T-cell (primary cell): ENCODE results near the gene KIF20B. TPM values are rescaled to one million over a fixed set of nuclear protein-coding genes. Genes with fewer than 3 reads are reported as not detected.

ENCODE experiments used
- ATAC-seq, 4 experiments: fragments of 200-7000 bp in 3 of 4; fragments of 150-1000 bp in 1 of 4; cut with Tn5 transposase; replicated peaks in 1 of 4; 1 replicate in 3 of 4; 2 replicates in 1 of 4; pipeline ENCODE4 v1.10.0; 2021; ENCODE audit warnings: moderate library complexity in 3 of 4, mild to moderate bottlenecking in 2 of 4, moderate number of reproducible peaks in 1 of 4
- CTCF ChIA-PET, 2 donors: fragments of 300-600 bp; sonication (Branson Sonifier 250); formaldehyde crosslinking; loops; one replicate each; lab custom pipeline; 2022; ENCODE audit warnings: antibody characterized with exemption in 2 of 2; lab: Charles Lee
- POLR2A ChIA-PET, 2 donors: fragments of 300-600 bp; sonication (Branson Sonifier 250); formaldehyde crosslinking; loops; one replicate each; lab custom pipeline; 2022; ENCODE audit warnings: antibody characterized with exemption in 2 of 2; lab: Charles Lee
- DNase-seq, 35 experiments: peaks; one replicate each; pipeline versions ENCODE4 v3.0.0 to v3.0.0-alpha.2; 2013 to 2023
- H3K27ac ChIP-seq: one replicate; pipeline ENCODE4 v1.5.1; 2013; ENCODE audit warnings: low read length
- H3K27me3 ChIP-seq, 2 experiments: replicated peaks in 1 of 2; 1 replicate in 1 of 2; 2 replicates in 1 of 2; pipeline versions ENCODE4 v1.6.1 to v1.7.0; 2013; ENCODE audit warnings: low read length in 1 of 2, mixed read lengths in 1 of 2; ENCODE audit not compliant: control insufficient read depth in 2 of 2, insufficient read depth in 2 of 2; ENCODE audit errors: extremely low read depth in 1 of 2
- H3K36me3 ChIP-seq, 2 donors: 1 replicate in 1 of 2; 2 replicates in 1 of 2; pipeline versions ENCODE4 v1.6.1 to v1.7.0; 2013; ENCODE audit warnings: low read length in 1 of 2; ENCODE audit not compliant: control insufficient read depth in 2 of 2, insufficient read depth in 1 of 2; ENCODE audit errors: extremely low read depth in 1 of 2
- H3K4me1 ChIP-seq, 2 experiments: 1 replicate in 1 of 2; 2 replicates in 1 of 2; pipeline versions ENCODE4 v1.6.1 to v1.7.0; 2013; ENCODE audit warnings: low read length in 2 of 2, mixed read lengths in 1 of 2; ENCODE audit not compliant: insufficient read depth in 2 of 2, control insufficient read depth in 1 of 2; ENCODE audit errors: extremely low read depth in 1 of 2
- H3K4me3 ChIP-seq, 2 donors: 1 replicate in 1 of 2; 2 replicates in 1 of 2; pipeline versions ENCODE4 v1.5.1 to v1.7.0; 2013; ENCODE audit warnings: mild to moderate bottlenecking in 2 of 2, low read length in 1 of 2, moderate library complexity in 1 of 2; ENCODE audit not compliant: control insufficient read depth in 1 of 2; ENCODE audit errors: extremely low read depth in 1 of 2
- H3K9me3 ChIP-seq: 2 replicates; pipeline ENCODE4 v1.7.0; 2013
- H3K27ac Mint-ChIP-seq, 2 donors: one replicate each; pipeline ENCODE4 v1.8.0; 2020 to 2021; ENCODE audit warnings: mild to moderate bottlenecking in 2 of 2, mixed read lengths in 2 of 2
- H3K27me3 Mint-ChIP-seq, 2 donors: one replicate each; pipeline ENCODE4 v1.8.0; 2021 to 2022; ENCODE audit warnings: mixed read lengths in 2 of 2
- H3K36me3 Mint-ChIP-seq: one replicate; pipeline ENCODE4 v1.8.0; 2021; ENCODE audit warnings: mixed read lengths
- H3K4me1 Mint-ChIP-seq, 3 donors: one replicate each; pipeline ENCODE4 v1.8.0; 2020 to 2022; ENCODE audit warnings: mixed read lengths in 3 of 3, mild to moderate bottlenecking in 1 of 3
- H3K4me3 Mint-ChIP-seq, 3 donors: one replicate each; pipeline ENCODE4 v1.8.0; 2020 to 2022; ENCODE audit warnings: mild to moderate bottlenecking in 3 of 3, mixed read lengths in 3 of 3, moderate library complexity in 3 of 3
- H3K9me3 Mint-ChIP-seq, 3 donors: one replicate each; pipeline ENCODE4 v1.8.0; 2020 to 2022; ENCODE audit warnings: mixed read lengths in 3 of 3
- WGBS: methylation state at CpG from one replicate; pipeline ENCODE4 v1.1.5; 2013; ENCODE audit warnings: missing lambda C conversion rate; ENCODE audit not compliant: insufficient coverage; 5-methylcytosine and 5-hydroxymethylcytosine counted together
- total RNA-seq, 35 experiments: library from RNA in 6 of 35; stranded (reverse) in 6 of 35; fragments of 120-200 nt in 1 of 35; gene quantifications; one replicate each; pipeline versions ENCODE4 v1.2.1 to v1.2.4 and lab custom pipeline; 2013 to 2026

KIF20B gene
- total RNA-seq, 5 donors from 2014 or later (not counting 1 experiment from before 2014, with no cell fraction given): 17.6 to 21.5 (median 20.1) TPM

DNA sequence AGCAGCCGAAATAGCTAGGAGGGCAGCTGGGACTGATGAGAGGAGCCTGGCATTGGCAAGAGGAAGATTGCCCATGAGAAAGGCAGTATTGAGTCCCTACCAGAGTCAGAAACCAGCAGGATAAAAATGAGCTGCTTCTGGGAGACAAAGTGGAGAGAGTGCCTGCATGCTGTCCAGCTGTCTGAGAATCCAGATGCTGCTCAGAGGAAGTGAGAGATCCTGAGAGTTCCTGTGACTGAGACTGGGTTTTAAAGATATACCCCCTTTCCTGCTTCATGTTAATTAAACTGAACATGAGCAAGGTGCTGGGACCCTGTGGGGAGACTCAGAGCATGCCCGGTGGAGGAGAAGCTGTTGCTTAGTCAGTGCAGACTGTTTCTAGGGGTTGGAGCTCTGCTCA lies 107.5 kb downstream of the KIF20B start:
- ATAC-seq (no peak), DNase-seq (no peak)
- Mint-ChIP-seq H3K4me3 (no peak overlapping the region), H3K9me3 (no peaks in the 10 kb centered on the region), H3K36me3 (no peaks in the 10 kb centered on the region), H3K4me1 (peaks cover 0 to 5% (median 4%) of the 10 kb centered on the region in 3 donors), H3K27ac (no peak overlapping the region), H3K27me3 (peaks cover 0 to 2% of the 10 kb centered on the region in 2 donors)
- Histone ChIP-seq H3K4me3 (no peak overlapping the region), H3K36me3 (no peaks in the 10 kb centered on the region), H3K4me1 (no peaks in the 10 kb centered on the region), H3K9me3 (no peaks in the 10 kb centered on the region), H3K27ac (no peak overlapping the region), H3K27me3 (no peaks in the 10 kb centered on the region)
- ChIA-PET CTCF (interaction anchor here (0.5 to 1.1 kb wide), 2 partner anchors 14 to 27 kb away, joined by 3 read pairs; no protein-coding TSS in a partner anchor), POLR2A (no interaction called here)
- 93% methylated on average over 1 of the region's 2 CpGs for WGBS

DNA sequence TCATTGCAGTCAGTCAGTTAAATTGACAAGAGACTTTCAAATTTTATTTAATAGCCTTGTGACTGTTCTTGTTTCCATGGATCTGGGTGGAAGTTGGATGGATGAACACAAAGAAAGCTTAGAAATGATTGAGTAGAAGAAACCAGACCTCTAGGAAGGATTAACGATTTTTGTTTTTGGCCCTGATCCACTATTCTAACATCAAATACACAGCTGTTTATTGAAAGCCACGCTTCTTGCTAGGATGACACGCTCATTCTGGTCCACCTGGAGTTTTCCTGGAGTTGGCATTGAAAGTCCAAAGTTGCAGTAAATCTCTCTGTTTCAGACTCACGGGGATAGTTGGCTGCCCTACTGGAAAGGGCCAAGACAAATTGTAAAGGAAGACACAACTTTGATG lies 108.4 kb downstream of the KIF20B start:
- H3K4me1 ChIP-seq: no peaks in the 10 kb centered on the region
- H3K27ac ChIP-seq: no peak overlapping the region
- Mint-ChIP-seq H3K36me3 (no peaks in the 10 kb centered on the region), H3K27me3 (peaks cover 0 to 2% of the 10 kb centered on the region in 2 donors), H3K27ac (no peak overlapping the region), H3K4me3 (no peak overlapping the region), H3K4me1 (peaks cover 0 to 5% (median 4%) of the 10 kb centered on the region in 3 donors), H3K9me3 (no peaks in the 10 kb centered on the region)
- no peaks in the 10 kb centered on the region for H3K27me3 ChIP-seq
- ATAC-seq (no peak), DNase-seq (no peak)
- no peaks in the 10 kb centered on the region for H3K9me3 ChIP-seq
- 82% methylated on average over 3 of the region's 4 CpGs for WGBS
- H3K36me3 ChIP-seq: no peaks in the 10 kb centered on the region
- CTCF ChIA-PET: interaction anchor here in 1 of 2 donors (0.6 kb wide), 1 partner anchor 252 kb away, joined by 3 read pairs; no protein-coding TSS in a partner anchor
- no peak overlapping the region for H3K4me3 ChIP-seq
- POLR2A ChIA-PET: interaction anchor here in 1 of 2 donors (0.6 kb wide), 1 partner anchor 41 kb away, joined by 3 read pairs; no protein-coding TSS in a partner anchor

DNA sequence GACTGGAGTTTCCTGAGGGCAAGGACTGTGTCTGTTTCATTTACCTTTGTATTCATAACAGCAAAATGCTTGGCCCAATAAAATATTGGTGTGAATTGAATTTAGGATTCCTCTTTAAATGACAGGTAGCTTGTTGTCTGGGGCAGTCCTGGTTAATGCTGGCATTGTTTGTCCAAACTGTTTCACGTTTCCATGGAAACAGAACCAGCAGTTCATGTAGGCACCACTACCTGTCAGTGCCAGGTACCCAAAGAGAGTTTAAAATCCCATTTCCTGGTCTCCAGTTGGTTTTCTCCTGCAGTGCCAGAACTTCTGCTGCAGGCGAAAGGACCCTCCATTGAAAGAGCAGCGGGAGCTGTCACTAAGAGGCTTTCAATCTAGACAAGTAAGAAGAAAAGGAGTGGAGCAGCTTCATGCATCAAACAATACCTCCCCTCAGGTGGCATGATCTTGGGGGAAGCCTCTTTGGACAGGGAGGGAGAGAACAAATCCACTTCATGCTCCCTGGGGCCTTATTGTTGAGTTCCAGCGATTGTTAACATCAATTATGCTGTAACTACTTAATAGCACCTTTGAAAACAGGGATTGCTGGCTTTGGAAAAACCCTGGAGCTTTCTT lies 109.6 kb downstream of the KIF20B start:
- Histone ChIP-seq H3K4me1 (no peaks in the 10 kb centered on the region), H3K27ac (no peak overlapping the region), H3K9me3 (no peaks in the 10 kb centered on the region), H3K36me3 (no peaks in the 10 kb centered on the region), H3K4me3 (no peak overlapping the region), H3K27me3 (no peaks in the 10 kb centered on the region)
- no peaks in the 10 kb centered on the region for H3K36me3 Mint-ChIP-seq
- ChIA-PET CTCF (no interaction called here), POLR2A (no interaction called here)
- ATAC-seq: no peak
- H3K27me3 Mint-ChIP-seq: peaks cover 0 to 2% of the 10 kb centered on the region in 2 donors
- H3K27ac Mint-ChIP-seq: no peak overlapping the region
- no peaks in the 10 kb centered on the region for H3K4me1 Mint-ChIP-seq
- no peak overlapping the region for H3K4me3 Mint-ChIP-seq
- WGBS: 80% methylated on average over 1 of the region's 4 CpGs
- no peaks in the 10 kb centered on the region for H3K9me3 Mint-ChIP-seq
- no peak for DNase-seq

DNA sequence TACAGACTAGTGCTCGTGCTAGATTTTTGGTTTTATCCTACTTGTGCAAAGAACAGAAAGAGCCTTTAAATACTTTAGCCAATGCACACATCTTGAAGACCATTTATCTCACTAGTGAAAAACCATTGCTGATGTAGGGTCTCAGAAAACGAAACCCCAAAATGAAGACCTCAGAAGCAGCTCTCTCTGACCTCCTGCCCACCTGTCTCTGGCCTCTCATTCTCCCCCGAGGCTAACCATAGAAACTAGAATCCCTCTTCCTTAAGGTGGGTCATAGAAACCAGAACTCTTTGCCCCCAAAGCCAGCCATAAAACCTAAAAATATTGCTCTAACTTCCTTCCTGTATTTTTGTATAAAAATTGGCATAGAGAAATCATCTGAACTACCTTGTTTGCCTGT lies 112.2 kb downstream of the KIF20B start:
- no peaks in the 10 kb centered on the region for H3K36me3 Mint-ChIP-seq
- no peak overlapping the region for H3K4me3 Mint-ChIP-seq
- H3K4me3 ChIP-seq: no peak overlapping the region
- DNase-seq: no peak
- no peaks in the 10 kb centered on the region for H3K36me3 ChIP-seq
- no peaks in the 10 kb centered on the region for H3K9me3 ChIP-seq
- H3K27ac ChIP-seq: no peak overlapping the region
- H3K27me3 ChIP-seq: peaks cover 0 to 1% of the 10 kb centered on the region in 2 experiments
- WGBS: no CpG with 5 or more reads among the region's 3 CpGs
- no peaks in the 10 kb centered on the region for H3K4me1 ChIP-seq
- ChIA-PET POLR2A (no interaction called here), CTCF (no interaction called here)
- ATAC-seq: no peak
- peaks cover 8 to 15% of the 10 kb centered on the region in 2 donors for H3K27me3 Mint-ChIP-seq
- no peak overlapping the region for H3K27ac Mint-ChIP-seq
- no peaks in the 10 kb centered on the region for H3K4me1 Mint-ChIP-seq
- no peaks in the 10 kb centered on the region for H3K9me3 Mint-ChIP-seq

DNA sequence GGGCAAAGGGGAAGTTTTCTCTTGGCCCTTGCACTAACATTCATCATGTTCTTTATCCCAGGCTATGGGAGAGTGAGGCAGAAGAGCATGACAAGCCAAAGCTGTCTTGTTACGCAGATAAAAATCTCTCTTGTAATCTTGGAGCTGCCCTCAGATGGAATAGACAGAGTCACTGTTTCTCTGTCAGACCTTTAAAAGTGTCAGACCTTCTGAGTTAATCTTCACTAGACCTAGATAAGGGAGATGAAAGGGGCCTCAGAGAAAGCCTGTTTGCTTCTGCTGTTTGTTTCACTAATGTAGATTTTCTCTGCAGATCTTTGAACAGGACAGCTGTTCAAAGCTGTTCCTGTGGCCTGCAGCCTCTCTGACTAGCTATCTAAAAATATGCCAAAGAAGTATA lies 112.9 kb downstream of the KIF20B start:
- no peak for DNase-seq
- H3K9me3 ChIP-seq: no peaks in the 10 kb centered on the region
- ChIA-PET CTCF (no interaction called here), POLR2A (no interaction called here)
- no peak for ATAC-seq
- no peaks in the 10 kb centered on the region for H3K4me1 ChIP-seq
- Mint-ChIP-seq H3K27me3 (peaks cover 10 to 18% of the 10 kb centered on the region in 2 donors), H3K27ac (no peak overlapping the region), H3K4me1 (no peaks in the 10 kb centered on the region), H3K9me3 (peaks cover 0 to 1% (median 0%) of the 10 kb centered on the region in 3 donors), H3K36me3 (no peaks in the 10 kb centered on the region), H3K4me3 (no peak overlapping the region)
- no peak overlapping the region for H3K4me3 ChIP-seq
- H3K36me3 ChIP-seq: no peaks in the 10 kb centered on the region
- no peak overlapping the region for H3K27ac ChIP-seq
- 80% methylated on average over 1 of the region's 1 CpG for WGBS
- peaks cover 0 to 6% of the 10 kb centered on the region in 2 experiments for H3K27me3 ChIP-seq

DNA sequence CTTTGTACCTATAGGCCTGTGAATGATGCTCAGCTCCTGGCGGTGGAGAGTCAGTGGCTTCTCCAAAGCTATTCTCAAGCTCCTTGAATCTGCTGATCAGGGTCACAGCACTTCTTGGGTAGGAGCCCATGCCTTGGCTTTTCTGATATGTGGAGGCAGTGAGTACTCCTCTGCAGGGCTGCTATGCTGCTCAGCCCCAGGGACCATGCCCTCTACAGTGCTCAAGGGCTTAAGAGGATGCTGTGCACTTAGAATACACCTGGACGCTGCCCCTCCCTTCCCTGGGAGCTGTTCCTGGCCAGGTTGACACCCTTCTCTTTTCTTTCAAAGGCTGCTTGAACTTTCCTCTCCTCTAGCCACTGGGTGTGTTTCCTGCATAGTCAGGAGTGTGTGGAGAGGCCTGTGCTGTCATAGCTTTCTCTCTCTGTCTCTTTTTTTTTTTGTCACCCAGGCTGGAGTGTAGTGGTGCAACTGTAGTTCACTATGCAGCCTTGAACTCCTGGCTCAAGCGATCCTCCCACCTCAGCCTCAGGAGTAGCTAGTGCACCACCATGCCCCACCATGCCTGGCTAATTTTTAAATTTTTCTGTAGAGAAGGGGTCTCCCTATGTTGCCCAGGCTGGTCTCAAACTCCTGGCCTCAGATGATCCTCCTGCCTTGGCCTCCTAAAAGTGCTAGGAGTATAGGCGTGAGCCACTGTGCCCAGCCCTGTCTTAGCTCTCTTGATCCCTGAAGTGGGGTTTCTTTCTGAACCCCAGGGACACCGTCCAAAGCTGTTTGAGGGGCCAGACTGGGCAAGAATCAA lies 113.9 kb downstream of the KIF20B start:
- POLR2A ChIA-PET: no interaction called here
- no peak for DNase-seq
- Histone ChIP-seq H3K4me3 (no peak overlapping the region), H3K9me3 (no peaks in the 10 kb centered on the region), H3K27ac (no peak overlapping the region), H3K27me3 (peaks cover 0 to 6% of the 10 kb centered on the region in 2 experiments), H3K36me3 (no peaks in the 10 kb centered on the region), H3K4me1 (no peaks in the 10 kb centered on the region)
- H3K9me3 Mint-ChIP-seq: peaks cover 0 to 5% (median 0%) of the 10 kb centered on the region in 3 donors
- H3K36me3 Mint-ChIP-seq: no peaks in the 10 kb centered on the region
- H3K27ac Mint-ChIP-seq: no peak overlapping the region
- ATAC-seq: no peak
- WGBS: 83% methylated on average over 3 of the region's 5 CpGs
- no peak overlapping the region for H3K4me3 Mint-ChIP-seq
- no peaks in the 10 kb centered on the region for H3K4me1 Mint-ChIP-seq
- H3K27me3 Mint-ChIP-seq: peaks cover 9 to 24% of the 10 kb centered on the region in 2 donors
- CTCF ChIA-PET: no interaction called here
